Natural killer cell treated with Interleukin-12 subunit alpha and Interleukin-12 subunit beta and Interleukin-15 and Interleukin-18, amount 100 ng/mL, for 72 hours (primary cell): ENCODE data around the gene RAB27B. TPM values are rescaled to one million over a fixed set of nuclear protein-coding genes. Genes with fewer than 3 reads are reported as not detected.

Experiments used
- ATAC-seq, 2 donors: fragments of 150-1000 bp; cut with Tn5 transposase in 1 of 2; sonication (Bioruptor Pico), chemical (Tn5 transposase) in 1 of 2; 2 replicates each; pipeline ENCODE4 v1.10.0; 2021
- DNase-seq: peaks from one replicate; pipeline ENCODE4 v3.0.0; 2022; ENCODE audit warnings: low spot score
- H3K27ac Mint-ChIP-seq, 2 donors: 1 replicate in 1 of 2; 2 replicates in 1 of 2; pipeline ENCODE4 v1.8.0; 2022; ENCODE audit warnings: mixed read lengths in 2 of 2, mild to moderate bottlenecking in 1 of 2, moderate library complexity in 1 of 2
- H3K27me3 Mint-ChIP-seq, 2 donors: 1 replicate in 1 of 2; 2 replicates in 1 of 2; pipeline ENCODE4 v1.8.0; 2022; ENCODE audit warnings: mixed read lengths in 2 of 2
- H3K36me3 Mint-ChIP-seq: one replicate; pipeline ENCODE4 v1.8.0; 2022; ENCODE audit warnings: mixed read lengths
- H3K4me1 Mint-ChIP-seq, 2 donors: 1 replicate in 1 of 2; 2 replicates in 1 of 2; pipeline ENCODE4 v1.8.0; 2022; ENCODE audit warnings: low read depth in 2 of 2, mixed read lengths in 2 of 2, mild to moderate bottlenecking in 1 of 2
- H3K4me3 Mint-ChIP-seq: one replicate; pipeline ENCODE4 v1.8.0; 2022; ENCODE audit warnings: mixed read lengths
- H3K9me3 Mint-ChIP-seq: 2 replicates; pipeline ENCODE4 v1.8.0; 2022; ENCODE audit warnings: mixed read lengths
- total RNA-seq, 2 donors: library from RNA; stranded (reverse); gene quantifications; one replicate each; pipeline ENCODE4 v1.2.3, GENCODE V29; 2022

Gene RAB27B
- total RNA-seq, 2 donors from 2014 or later = 1.5 to 1.6 TPM

DNA sequence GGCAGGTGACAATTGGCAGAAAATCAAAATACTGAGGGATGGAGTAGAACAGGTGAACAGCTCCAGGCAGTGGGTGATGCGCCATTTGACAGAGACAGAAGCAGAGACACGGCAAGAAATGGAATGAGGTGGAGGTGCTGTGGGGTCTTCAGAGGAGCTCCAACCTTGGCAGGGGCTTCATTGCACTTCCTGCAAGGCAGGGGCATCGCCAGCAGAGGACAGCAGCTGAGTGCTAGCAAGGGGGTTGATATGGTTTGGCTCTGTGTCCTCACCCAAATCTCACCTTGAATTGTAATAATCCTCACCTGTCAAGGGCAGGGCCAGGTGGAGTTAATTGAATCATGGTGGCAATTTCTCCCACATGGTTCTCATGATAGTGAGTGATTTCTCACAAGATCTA, 88.2 kb downstream of the RAB27B start:
- no peak for ATAC-seq
- Mint-ChIP-seq H3K27me3 (peaks cover 2 to 10% of the 10 kb centered on the region in 2 donors), H3K36me3 (no peaks in the 10 kb centered on the region), H3K4me3 (no peak overlapping the region), H3K9me3 (no peaks in the 10 kb centered on the region), H3K4me1 (no peaks in the 10 kb centered on the region), H3K27ac (no peak overlapping the region)
- no peak for DNase-seq

DNA sequence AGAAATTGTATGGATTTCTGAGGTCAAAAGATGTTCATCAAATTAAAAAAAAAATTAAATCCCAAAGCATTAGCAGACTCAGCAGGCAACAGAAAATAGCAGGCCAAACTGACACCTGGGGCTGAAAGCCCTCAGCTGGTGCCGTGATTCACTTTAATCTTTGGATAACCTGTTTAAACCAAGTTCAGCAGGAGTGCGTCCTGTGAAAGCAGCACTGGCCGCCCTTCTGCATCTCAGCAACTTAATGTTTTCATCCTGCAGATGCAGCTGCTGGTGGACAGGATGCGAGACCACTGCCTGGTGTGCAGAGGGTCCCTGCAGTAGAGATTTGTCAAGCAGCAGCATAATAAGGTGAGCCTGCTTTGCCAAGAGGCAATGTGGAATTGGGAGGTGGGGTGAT, 89.8 kb downstream of the RAB27B start:
- H3K27me3 Mint-ChIP-seq = peaks cover 3 to 18% of the 10 kb centered on the region in 2 donors
- DNase-seq (no peak), ATAC-seq (no peak)
- no peaks in the 10 kb centered on the region for H3K4me1 Mint-ChIP-seq
- no peak overlapping the region for H3K27ac Mint-ChIP-seq
- no peaks in the 10 kb centered on the region for H3K9me3 Mint-ChIP-seq
- H3K4me3 Mint-ChIP-seq = no peak overlapping the region
- no peaks in the 10 kb centered on the region for H3K36me3 Mint-ChIP-seq

DNA sequence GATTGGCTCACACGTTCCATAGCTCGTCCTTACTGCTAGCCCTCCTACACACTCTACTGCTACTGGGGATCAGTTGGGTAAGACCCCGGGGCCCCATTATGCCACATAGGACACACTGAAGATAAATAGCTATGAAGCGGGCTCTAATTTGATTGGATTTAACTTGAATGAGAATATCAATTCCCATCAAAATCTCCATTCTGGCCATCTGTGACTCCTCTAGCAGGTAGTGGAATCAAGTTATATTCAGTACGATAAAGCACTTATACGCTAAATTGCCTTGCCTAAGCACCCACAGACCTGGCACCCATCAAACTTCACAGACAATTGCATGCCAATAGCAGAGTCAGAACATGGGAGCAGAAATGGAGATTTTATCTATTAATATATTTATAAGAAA, 91.1 kb downstream of the RAB27B start:
- H3K27me3 Mint-ChIP-seq = peaks cover 3 to 18% of the 10 kb centered on the region in 2 donors
- H3K27ac Mint-ChIP-seq = no peak overlapping the region
- H3K4me1 Mint-ChIP-seq = no peaks in the 10 kb centered on the region
- ATAC-seq = no peak
- H3K9me3 Mint-ChIP-seq = no peaks in the 10 kb centered on the region
- no peaks in the 10 kb centered on the region for H3K36me3 Mint-ChIP-seq
- no peak overlapping the region for H3K4me3 Mint-ChIP-seq
- DNase-seq = no peak

DNA sequence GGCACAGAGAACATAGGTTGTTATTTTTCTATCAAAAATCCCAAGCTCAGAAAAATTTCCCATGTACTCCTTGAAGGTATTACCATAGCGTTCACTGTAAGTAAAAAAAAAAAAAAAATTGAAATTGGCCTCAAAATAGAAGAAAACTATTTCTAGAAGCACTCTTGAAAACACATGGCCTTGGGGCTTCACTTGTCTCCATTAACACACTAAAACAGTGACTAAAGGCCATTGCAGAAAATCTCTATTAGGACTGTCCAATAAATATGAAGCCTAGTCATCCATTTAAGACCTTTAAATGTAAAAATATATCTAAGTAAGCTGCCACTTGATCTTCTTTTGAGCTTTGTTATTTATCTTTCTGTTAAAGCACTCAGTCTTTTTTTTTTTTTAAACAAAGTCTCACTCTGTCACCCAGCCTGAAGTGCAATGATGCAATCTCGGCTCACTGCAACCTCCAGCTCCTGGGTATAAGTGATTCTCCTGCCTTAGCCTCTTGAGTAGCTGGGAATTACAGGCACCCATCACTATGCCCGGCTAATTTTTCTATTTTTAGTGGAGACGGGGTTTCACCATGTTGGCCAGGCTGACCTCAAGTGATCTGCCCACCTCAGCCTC, 95.2 kb downstream of the RAB27B start:
- H3K36me3 Mint-ChIP-seq = no peaks in the 10 kb centered on the region
- H3K4me1 Mint-ChIP-seq = no peaks in the 10 kb centered on the region
- DNase-seq (no peak), ATAC-seq (no peak)
- H3K27ac Mint-ChIP-seq = no peak overlapping the region
- no peaks in the 10 kb centered on the region for H3K9me3 Mint-ChIP-seq
- peaks cover 3 to 18% of the 10 kb centered on the region in 2 donors for H3K27me3 Mint-ChIP-seq
- H3K4me3 Mint-ChIP-seq = no peak overlapping the region

DNA sequence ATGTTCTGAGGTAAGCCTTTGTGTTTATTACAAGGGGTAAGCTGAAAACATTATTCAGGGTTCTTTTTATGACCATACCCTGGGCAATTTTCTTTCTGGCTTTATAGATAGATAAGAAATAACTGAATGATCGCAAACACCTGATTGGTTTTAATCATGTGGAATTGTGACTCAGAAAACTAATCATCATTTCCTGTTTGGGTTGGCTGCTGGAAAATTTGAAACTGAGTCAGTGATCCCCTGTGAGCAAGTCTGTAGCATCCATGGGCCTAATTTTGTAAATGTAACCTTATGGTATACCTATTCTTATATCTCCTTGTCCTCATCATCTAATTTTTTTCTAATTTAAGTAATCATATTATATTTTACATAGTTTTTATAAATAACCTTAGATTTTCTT, 96.7 kb downstream of the RAB27B start:
- no peak for ATAC-seq

DNA sequence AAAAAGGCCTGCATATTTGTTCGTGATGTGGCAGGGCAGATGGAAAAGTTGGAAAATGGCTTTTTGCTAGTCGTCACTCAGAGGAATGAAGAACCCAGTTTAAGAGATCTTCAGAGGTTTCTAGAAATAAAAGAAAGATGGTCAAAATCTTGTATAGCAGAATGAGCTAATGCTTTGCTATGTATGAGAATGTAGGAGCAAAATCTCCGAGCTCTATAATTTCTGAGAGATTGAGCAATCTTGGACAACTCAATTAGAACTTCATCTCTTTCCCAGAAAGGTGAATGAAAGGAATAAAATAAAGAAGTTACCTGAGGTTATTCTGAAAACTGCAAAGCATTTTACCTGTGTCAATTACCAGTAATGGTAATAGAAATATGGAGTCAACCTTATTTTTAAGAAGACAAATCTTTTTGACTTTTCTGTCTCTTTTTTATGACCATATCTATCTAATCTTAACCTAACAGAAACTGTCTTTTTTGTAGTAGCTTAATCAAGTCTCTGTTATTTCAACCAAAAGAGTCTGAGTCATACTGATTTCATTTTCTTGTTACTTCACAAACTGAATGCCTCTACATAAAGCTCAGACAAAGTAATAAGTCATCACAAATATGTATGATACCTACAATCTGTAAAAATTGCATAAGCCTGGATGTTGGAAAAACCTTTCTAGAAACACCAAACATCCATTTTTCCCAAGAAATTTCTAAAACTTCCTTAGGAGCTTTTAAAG, 98.5 kb downstream of the RAB27B start:
- Mint-ChIP-seq H3K36me3 (no peaks in the 10 kb centered on the region), H3K27me3 (peaks cover 3 to 6% of the 10 kb centered on the region in 2 donors), H3K9me3 (no peaks in the 10 kb centered on the region), H3K4me3 (no peak overlapping the region), H3K27ac (no peak overlapping the region), H3K4me1 (no peaks in the 10 kb centered on the region)
- ATAC-seq = no peak
- DNase-seq = no peak

More for the DNA sequence above, 96.7 kb downstream of the RAB27B start:
- peaks cover 3 to 18% of the 10 kb centered on the region in 2 donors for H3K27me3 Mint-ChIP-seq
- H3K9me3 Mint-ChIP-seq = no peaks in the 10 kb centered on the region
- no peak overlapping the region for H3K4me3 Mint-ChIP-seq
- no peaks in the 10 kb centered on the region for H3K4me1 Mint-ChIP-seq
- H3K36me3 Mint-ChIP-seq = no peaks in the 10 kb centered on the region
- no peak overlapping the region for H3K27ac Mint-ChIP-seq
- no peak for DNase-seq

DNA sequence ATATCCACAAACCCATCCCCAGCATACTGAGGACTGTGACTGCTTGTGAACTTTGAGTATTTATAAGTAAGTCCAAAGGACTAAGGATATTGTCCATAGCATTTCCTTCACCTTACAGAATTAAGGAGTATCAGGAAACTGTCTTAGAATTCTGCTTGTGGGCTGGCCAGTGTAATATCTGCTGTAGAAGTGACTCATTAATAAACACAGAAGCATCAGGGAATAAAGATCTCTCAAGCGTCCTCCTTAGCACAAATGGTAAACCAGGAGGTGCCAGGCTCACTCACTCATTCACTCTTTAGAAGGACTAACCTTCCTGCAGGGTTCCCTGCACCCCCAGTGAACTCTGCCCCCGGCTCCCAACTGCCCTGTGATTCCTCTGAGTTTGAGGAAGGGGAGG, 100.0 kb downstream of the RAB27B start:
- Mint-ChIP-seq H3K4me3 (no peak overlapping the region), H3K27ac (no peak overlapping the region), H3K9me3 (no peaks in the 10 kb centered on the region), H3K4me1 (no peaks in the 10 kb centered on the region), H3K36me3 (no peaks in the 10 kb centered on the region), H3K27me3 (no peaks in the 10 kb centered on the region)
- ATAC-seq (no peak), DNase-seq (no peak)

DNA sequence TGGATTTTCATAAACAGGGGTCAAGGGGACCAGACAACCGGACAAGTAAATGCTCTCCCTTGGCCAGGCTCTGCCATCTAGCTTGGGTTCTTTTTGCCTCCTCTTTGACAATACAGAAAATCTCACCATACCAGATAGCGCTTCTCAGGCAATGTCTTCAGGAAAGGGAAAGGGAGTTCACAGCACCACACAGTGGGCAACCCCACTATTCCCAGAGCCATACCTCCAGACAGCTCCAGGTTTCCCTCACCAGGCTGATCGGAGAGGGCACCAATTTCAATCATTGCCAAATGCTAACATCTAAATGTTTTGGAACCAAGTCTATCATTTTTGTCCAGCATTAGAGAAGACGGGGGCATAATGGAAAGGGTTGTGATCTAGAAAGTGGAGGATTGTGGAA, 102.9 kb downstream of the RAB27B start:
- no peak overlapping the region for H3K27ac Mint-ChIP-seq
- H3K36me3 Mint-ChIP-seq = no peaks in the 10 kb centered on the region

DNA sequence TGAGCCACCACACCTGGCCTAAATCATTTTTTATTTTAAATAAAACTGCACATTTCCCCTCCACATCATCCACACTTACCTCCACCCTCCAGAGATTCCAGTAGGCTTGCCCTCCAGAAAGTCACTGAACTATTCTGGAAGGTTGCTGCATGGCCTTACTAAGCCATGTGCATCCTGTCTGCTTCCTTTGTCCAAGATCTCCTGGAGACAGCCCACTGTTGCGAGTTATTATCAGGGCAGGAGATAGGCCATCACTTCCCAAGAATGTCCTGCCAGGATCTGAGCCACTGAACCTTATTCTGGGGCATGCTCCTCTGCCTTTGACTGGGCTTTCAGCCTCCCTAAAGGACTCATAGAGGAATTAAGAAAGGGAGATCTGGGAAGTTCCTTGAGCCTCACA, 104.2 kb downstream of the RAB27B start:
- Mint-ChIP-seq H3K27ac (no peak overlapping the region), H3K9me3 (no peaks in the 10 kb centered on the region), H3K27me3 (no peaks in the 10 kb centered on the region), H3K4me3 (no peak overlapping the region), H3K36me3 (no peaks in the 10 kb centered on the region), H3K4me1 (no peaks in the 10 kb centered on the region)
- ATAC-seq = no peak
- no peak for DNase-seq

More for the DNA sequence above, 102.9 kb downstream of the RAB27B start:
- no peak for DNase-seq
- H3K9me3 Mint-ChIP-seq = no peaks in the 10 kb centered on the region
- H3K4me3 Mint-ChIP-seq = no peak overlapping the region
- H3K27me3 Mint-ChIP-seq = no peaks in the 10 kb centered on the region
- no peak for ATAC-seq
- H3K4me1 Mint-ChIP-seq = no peaks in the 10 kb centered on the region

DNA sequence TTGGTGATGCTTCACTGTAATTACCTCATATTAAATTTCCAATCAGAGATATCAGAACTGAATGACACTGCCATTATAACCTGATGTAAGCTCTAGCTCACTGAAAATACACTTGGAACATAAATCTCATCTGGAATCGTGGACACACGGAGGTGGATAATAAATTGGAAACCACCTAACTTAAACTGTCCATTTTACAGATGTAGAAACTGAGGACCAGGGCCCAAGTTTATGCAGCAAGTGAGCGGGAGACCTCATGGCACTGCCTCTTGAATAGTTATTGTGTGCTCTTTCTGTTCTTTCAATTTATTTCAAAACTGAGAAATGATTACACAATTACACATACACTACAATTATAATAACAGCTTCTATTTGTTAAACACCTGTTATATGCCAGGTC, 110.2 kb downstream of the RAB27B start:
- H3K36me3 Mint-ChIP-seq = no peaks in the 10 kb centered on the region
- no peak overlapping the region for H3K4me3 Mint-ChIP-seq
- H3K4me1 Mint-ChIP-seq = no peaks in the 10 kb centered on the region
- H3K9me3 Mint-ChIP-seq = no peaks in the 10 kb centered on the region
- ATAC-seq (no peak), DNase-seq (no peak)
- H3K27me3 Mint-ChIP-seq = no peaks in the 10 kb centered on the region
- H3K27ac Mint-ChIP-seq = no peak overlapping the region

DNA sequence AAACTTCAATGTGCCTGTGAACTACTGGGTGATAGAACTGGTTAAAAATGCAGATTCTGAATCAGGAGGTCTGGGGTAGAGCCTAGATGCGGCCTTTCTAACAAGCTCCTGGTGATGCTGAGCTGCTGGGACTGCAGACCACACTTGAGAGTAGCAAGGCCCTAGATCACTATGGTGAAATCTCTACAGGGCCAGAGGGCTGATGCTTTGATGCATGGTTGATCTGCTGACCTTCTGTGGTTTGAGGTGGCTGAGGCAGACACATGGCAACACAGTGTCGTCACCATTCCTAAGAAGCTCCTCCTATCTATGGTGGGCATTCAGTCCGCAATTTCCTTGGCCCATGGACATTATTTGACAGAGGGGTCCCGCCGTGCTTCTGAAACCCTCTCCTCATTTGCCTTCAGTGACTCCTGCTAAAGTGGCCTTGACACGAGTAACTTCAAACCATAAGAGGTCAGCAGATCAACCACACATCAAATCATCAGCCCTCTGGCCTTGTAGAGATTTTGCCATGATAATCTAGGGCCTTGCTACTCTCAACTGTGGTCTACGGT, 111.2 kb downstream of the RAB27B start:
- Mint-ChIP-seq H3K4me3 (no peak overlapping the region), H3K4me1 (no peaks in the 10 kb centered on the region), H3K9me3 (no peaks in the 10 kb centered on the region), H3K27ac (no peak overlapping the region), H3K36me3 (no peaks in the 10 kb centered on the region), H3K27me3 (no peaks in the 10 kb centered on the region)
- peak; percentile 52 to 60 for ATAC-seq
- DNase-seq = no peak

DNA sequence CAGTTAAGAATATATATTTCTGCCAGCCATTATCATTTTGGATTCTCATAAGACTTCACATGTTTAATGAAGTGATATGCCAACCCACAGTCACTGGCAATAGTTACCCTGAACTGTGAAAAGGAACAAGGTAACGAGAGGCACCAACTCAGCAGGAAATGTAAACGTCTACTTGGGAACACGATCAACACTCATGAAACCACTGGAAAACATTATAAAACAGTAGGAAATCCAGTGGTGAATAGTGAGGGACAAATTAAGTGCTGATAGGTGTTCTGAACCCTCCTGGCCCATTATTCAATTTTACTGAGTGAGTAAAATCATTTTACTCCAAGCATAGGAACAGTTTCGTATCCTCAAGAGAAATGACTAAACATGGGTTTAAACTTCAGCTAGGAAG, 113.9 kb downstream of the RAB27B start:
- H3K36me3 Mint-ChIP-seq = no peaks in the 10 kb centered on the region
- no peak for DNase-seq
- no peak for ATAC-seq
- H3K4me3 Mint-ChIP-seq = no peak overlapping the region
- peaks cover 7 to 13% of the 10 kb centered on the region in 2 donors for H3K4me1 Mint-ChIP-seq
- H3K27ac Mint-ChIP-seq = no peak overlapping the region
- H3K27me3 Mint-ChIP-seq = no peaks in the 10 kb centered on the region
- no peaks in the 10 kb centered on the region for H3K9me3 Mint-ChIP-seq

DNA sequence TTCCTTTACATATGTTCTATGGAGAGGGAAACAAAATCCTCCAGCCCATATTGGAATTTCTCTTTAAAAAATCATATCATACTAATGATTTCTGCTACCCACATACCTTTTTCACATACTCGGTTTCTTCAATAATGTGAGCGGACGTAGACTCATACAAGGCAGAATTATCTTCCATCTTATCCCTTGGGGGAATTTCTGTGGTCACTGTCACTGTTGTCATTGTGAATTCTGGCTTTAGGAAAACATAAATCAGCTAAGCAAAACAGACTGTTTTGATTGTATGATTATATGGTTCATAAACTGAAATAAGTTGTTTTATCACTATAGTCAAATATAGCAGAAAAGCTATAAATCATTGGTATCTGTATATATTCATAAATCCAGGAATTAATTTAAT, 114.3 kb downstream of the RAB27B start:
- no peak overlapping the region for H3K27ac Mint-ChIP-seq
- no peak overlapping the region for H3K4me3 Mint-ChIP-seq

More for the DNA sequence above, 114.3 kb downstream of the RAB27B start:
- ATAC-seq (no peak), DNase-seq (no peak)
- peaks cover 7 to 13% of the 10 kb centered on the region in 2 donors for H3K4me1 Mint-ChIP-seq
- H3K27me3 Mint-ChIP-seq = no peaks in the 10 kb centered on the region
- no peaks in the 10 kb centered on the region for H3K36me3 Mint-ChIP-seq
- no peaks in the 10 kb centered on the region for H3K9me3 Mint-ChIP-seq
